Ramos (cell line): ENCODE results near the gene KRT72.

Source experiments
- in situ Hi-C: fragments of 300-500 bp; cut with MboI; formaldehyde crosslinking; loops from one replicate; pipeline ENCODE4 v1.14.3; 2022; ENCODE audit warnings: low sequenced_read_pairs; ENCODE audit not compliant: unreplicated experiment

Gene KRT72

DNA sequence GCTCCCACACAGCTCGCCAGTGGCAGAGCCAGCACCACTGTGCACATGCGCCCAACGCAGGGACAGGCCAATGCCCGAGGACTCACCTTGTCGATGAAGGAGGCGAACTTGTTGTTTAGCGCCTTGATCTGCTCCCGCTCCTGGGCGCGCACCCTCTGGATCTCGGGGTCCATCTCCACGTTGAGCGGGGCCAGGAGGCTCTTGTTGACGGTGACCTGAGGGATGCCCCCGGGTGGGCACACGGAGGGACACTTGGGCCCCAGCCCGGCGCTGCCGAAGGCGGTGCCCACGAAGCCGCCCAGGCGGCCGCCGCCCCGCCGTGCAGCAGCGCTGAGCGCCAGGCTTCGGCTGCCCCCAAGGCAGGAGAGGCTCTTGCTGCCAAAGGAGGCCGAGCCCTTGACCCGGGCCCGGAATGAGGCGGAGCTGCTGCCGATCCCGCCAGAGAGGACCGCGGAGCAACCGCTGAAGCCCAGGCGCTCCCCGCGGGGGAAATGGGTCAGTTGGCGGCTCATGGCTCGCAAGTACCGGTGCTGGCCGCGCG is at the start of gene KRT72:
TSS of gene KRT72 (minus strand) at position 523 of the 541 bp plus-strand sequence. CDS start at position 512, 11 bp downstream.
- in situ Hi-C loops: no loop called here

GRCh38 chr12:52650520-52651081 is 49.3 kb upstream of the KRT72 start:
- in situ Hi-C loops: no loop called here

DNA sequence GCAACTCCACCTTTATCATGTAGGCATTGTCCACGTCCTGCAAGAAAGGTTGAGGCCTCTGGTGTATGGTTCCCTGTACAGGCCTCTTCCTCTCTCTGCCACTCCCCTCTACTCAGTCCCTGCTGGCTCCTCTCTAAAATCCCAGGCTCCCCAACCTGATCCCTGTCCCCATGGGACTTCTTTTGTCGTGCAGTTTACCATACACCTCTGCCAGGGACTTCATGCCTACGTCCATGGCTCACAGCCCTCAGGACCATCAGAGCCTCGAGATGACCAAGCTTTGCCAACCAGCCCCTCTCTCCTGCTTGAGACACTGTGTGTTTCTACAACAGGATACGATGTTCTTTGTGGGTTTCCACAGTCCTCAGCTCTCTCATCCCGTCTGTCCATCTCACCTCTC is 47.8 kb upstream of the KRT72 start:
- in situ Hi-C loops: no loop called here

DNA sequence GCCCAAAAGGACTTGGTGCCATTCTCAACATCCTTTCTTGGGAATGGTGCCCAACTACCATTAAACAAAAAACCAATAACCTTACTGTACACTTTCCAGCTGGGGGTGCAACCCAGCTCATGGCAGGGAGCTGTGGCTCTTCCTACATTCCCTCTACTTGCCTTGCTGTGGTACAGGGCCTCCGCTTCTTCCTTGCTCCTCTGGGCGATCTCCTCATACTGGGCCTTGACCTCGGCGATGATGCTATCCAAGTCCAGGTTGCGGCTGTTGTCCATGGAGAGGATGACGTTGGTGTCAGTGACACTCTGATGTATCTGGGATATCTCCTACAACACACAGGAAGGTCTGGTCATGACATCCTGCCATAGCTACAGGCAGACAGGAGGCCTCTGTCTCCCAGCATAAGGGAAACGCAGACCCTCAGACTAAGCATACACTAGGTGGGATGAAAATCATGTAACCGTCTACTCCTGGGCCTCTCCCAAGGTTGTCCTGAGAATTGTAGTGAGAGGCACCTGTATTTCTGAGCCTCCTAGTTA is 46.8 kb upstream of the KRT72 start:
- in situ Hi-C loops: no loop called here

- in situ Hi-C loops: no loop called here
Measured at GRCh38 chr12:52647601-52648000, 46.3 kb upstream of the KRT72 start.

GRCh38 chr12:52646613-52647012 is 45.4 kb upstream of the KRT72 start:
- in situ Hi-C loops: no loop called here

DNA sequence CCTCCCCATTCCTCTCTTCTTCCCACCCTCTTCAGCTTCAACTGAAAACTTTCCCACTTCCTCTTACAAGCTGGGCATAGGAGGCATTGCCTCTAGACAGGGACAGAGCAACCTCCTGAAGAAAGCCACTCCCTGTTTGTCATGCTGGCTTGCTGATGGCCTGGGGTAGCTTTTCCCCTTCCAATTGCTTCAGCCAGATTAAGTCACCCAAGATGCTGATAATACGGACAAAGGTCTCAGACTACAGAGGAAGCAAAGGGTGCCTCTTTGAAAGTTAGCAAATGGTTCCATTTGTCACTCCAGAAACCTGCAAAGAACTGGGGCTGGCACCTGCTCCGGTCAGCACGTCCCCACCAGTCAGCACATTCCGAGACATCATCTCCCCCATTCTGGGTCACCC is 44.7 kb upstream of the KRT72 start:
- in situ Hi-C loops: no loop called here

DNA sequence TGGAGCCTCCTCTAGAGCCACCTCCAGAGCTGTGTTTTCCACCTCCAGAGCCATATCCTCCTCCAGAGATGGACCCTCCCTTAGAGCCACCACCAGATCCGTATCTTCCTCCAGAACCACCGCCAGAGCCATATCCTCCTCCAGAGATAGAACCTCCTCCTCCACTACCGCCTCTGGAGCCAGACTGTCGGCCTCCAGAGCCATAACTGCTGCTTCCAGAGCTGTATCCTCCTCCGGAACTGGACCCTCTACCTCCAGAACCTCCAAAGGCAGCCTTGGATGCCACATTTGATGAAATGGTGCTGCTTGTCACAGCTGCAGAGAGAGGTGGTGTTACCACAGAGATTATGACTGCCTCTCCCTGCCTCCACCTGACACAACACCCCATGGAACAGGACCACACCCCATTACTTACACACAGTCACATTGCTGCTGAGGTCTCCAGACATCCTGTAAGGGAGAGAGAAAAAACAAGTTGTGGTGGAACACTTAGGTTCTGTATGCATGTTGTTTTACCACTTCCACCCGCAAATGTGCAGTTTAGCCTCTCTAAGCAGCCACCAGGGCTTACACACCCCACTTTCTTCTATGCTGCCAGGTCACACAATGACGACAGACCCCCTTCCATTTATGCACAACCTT is 44.0 kb upstream of the KRT72 start:
- in situ Hi-C loops: no loop called here

GRCh38 chr12:52644078-52644415 is 42.8 kb upstream of the KRT72 start:
- in situ Hi-C loops: no loop called here

GRCh38 chr12:52643233-52644077 is 42.2 kb upstream of the KRT72 start:
- in situ Hi-C loops: no loop called here

- in situ Hi-C loops: no loop called here
Measured at GRCh38 chr12:52641468-52641867, 40.2 kb upstream of the KRT72 start.

DNA sequence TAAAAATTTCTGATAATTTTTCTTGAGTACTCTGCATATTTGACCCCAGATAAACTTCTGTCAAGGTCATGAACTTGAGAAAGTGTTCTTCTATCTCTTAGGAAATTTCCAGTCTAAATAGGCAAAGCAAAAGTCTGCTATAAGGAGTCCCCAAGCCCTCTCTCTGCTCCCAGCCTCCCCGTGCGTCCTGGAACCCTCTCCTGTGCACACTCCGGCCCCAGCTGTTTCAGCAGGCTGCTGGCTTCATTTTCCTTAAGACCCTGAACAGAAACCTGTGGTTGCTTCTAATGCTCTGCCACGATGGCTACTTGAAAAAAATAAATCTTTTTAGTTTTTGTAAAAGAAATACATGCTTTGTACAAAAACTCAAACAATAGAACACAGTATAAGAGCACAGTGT is 36.0 kb upstream of the KRT72 start:
- in situ Hi-C loops: no loop called here

- in situ Hi-C loops: no loop called here
Measured at GRCh38 chr12:52636592-52637258, 35.5 kb upstream of the KRT72 start.

- in situ Hi-C loops: no loop called here
Measured at GRCh38 chr12:52636189-52636588, 34.9 kb upstream of the KRT72 start.

GRCh38 chr12:52634266-52635056 is 33.2 kb upstream of the KRT72 start:
- in situ Hi-C loops: no loop called here

DNA sequence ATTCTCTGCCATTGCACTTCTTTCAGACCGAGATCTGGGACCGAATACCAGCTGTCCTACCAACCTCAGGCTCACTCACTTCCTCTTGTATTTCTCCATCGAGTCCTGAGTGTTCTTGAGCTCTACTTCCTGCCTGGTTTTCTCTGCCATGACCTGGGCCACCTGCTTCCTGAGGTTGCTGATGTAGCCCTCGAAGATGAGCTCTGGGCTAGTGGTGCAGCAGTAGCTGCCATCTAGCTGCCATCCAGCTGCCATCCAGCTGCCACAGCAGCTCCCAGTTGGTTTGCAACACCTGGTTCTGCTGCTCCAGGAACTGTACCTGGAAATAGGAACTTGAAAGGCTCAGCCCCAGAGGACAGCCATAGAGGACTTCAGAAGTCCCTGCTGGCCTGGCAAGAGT is 32.1 kb upstream of the KRT72 start:
- in situ Hi-C loops: no loop called here

- in situ Hi-C loops: no loop called here
Measured at GRCh38 chr12:52632656-52633055, 31.4 kb upstream of the KRT72 start.

GRCh38 chr12:52631676-52632459 is 30.6 kb upstream of the KRT72 start:
- in situ Hi-C loops: no loop called here

DNA sequence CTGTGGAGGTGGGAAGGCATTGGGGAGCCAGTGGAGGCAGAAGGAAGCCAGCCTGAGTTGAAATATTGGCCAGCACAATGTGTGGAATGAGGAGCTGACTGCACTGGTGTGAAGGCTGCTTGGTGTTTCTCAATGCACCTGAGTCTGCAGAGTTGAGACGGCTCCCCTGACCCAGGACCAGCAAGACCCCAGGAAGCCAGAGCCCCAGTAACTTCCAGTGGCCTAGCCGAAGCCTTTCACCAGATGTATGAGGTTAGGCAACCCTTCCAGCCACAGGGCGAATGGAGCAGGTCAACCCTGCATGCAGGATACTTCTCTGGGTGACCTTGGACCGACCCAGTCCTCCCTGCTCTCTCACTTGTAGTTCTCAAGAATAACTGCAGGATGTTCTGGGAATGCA is 30.0 kb upstream of the KRT72 start:
- in situ Hi-C loops: no loop called here
